Endodermal cell (in vitro differentiated cells): ENCODE measurements around the gene SLC7A8. TPM values are rescaled to one million over a fixed set of nuclear protein-coding genes. Genes with fewer than 3 reads are reported as not detected.

Source experiments
- DNase-seq: peaks from one replicate; pipeline ENCODE4 v3.0.0-alpha.2; 2017
- H3K27ac ChIP-seq: 2 replicates; pipeline ENCODE4 v1.5.1; 2013; ENCODE audit warnings: mild to moderate bottlenecking, low read depth, low read length, moderate library complexity
- H3K27me3 ChIP-seq: 2 replicates; pipeline ENCODE4 v1.6.1; 2013; ENCODE audit warnings: mild to moderate bottlenecking, low read length, moderate library complexity; ENCODE audit not compliant: insufficient read depth, control insufficient read depth, poor library complexity, severe bottlenecking
- H3K36me3 ChIP-seq: 2 replicates; pipeline ENCODE4 v1.7.0; 2013; ENCODE audit warnings: mild to moderate bottlenecking, low read length, moderate library complexity; ENCODE audit not compliant: control insufficient read depth, insufficient read depth
- H3K4me1 ChIP-seq: one replicate; pipeline ENCODE4 v1.7.0; 2013; ENCODE audit warnings: low read length; ENCODE audit not compliant: control insufficient read depth, insufficient read depth
- H3K4me3 ChIP-seq: 2 replicates; pipeline ENCODE4 v1.5.1; 2013; ENCODE audit warnings: mild to moderate bottlenecking, low read length, moderate library complexity
- H3K9ac ChIP-seq: 2 replicates; pipeline ENCODE4 v1.6.1; 2013; ENCODE audit warnings: mild to moderate bottlenecking, low read length, moderate library complexity; ENCODE audit not compliant: poor library complexity, severe bottlenecking; ENCODE audit errors: extremely low read depth
- H3K9me3 ChIP-seq: 2 replicates; pipeline ENCODE4 v1.6.1; 2013; ENCODE audit warnings: mild to moderate bottlenecking, low read length, moderate library complexity; ENCODE audit not compliant: control insufficient read depth
- H3K27ac Mint-ChIP-seq: 2 replicates; pipeline ENCODE4 v1.8.0; 2020; ENCODE audit warnings: mixed read lengths
- H3K27me3 Mint-ChIP-seq: 2 replicates; pipeline ENCODE4 v1.8.0; 2021; ENCODE audit warnings: mild to moderate bottlenecking, mixed read lengths; ENCODE audit not compliant: insufficient read depth
- H3K36me3 Mint-ChIP-seq: 2 replicates; pipeline ENCODE4 v1.8.0; 2020; ENCODE audit warnings: low read depth, mixed read lengths
- H3K4me1 Mint-ChIP-seq: 2 replicates; pipeline ENCODE4 v1.8.0; 2020; ENCODE audit warnings: mixed read lengths
- H3K4me3 Mint-ChIP-seq: 2 replicates; pipeline ENCODE4 v1.8.0; 2020; ENCODE audit warnings: mild to moderate bottlenecking, moderate library complexity, mixed read lengths
- H3K9me3 Mint-ChIP-seq: 2 replicates; pipeline ENCODE4 v1.8.0; 2020; ENCODE audit warnings: mild to moderate bottlenecking, mixed read lengths
- CTCF ChIP-seq: fragments of 200-600 bp; sonication (generic); conservative IDR thresholded peaks from 2 replicates; pipeline ENCODE4 v1.5.0; 2021; ENCODE audit warnings: antibody characterized with exemption, mild to moderate bottlenecking
- WGBS, 2 experiments: methylation state at CpG; one replicate each; pipeline versions ENCODE4 v1.1.5 to v1.1.7; 2013; ENCODE audit warnings: missing lambda C conversion rate in 2 of 2, mixed read lengths in 1 of 2; ENCODE audit not compliant: insufficient coverage in 1 of 2, insufficient read length in 1 of 2; 5-methylcytosine and 5-hydroxymethylcytosine counted together
- total RNA-seq, 2 donors: library from RNA; stranded (reverse); fragmentation: NEBNext Ultra II Directional in 1 of 2; extraction: Animal tissue kit (Norgen Biotek cat#: 25700) in 1 of 2; gene quantifications; 2 replicates in 1 of 2; 3 replicates in 1 of 2; pipeline ENCODE4 v1.2.1, GENCODE V29; 2021

SLC7A8 gene
- total RNA-seq, 2 donors from 2014 or later, result 47.6 to 48.9 TPM

- Mint-ChIP-seq H3K4me1 (peaks cover 37% of the 10 kb centered on the region), H3K4me3 (no peak overlapping the region), H3K9me3 (no peaks in the 10 kb centered on the region), H3K27ac (no peak overlapping the region), H3K36me3 (no peaks in the 10 kb centered on the region), H3K27me3 (peaks cover 18% of the 10 kb centered on the region)
- peak; percentile 33 for TF ChIP-seq CTCF
- H3K4me3 ChIP-seq, result no peak overlapping the region
- H3K36me3 ChIP-seq, result no peaks in the 10 kb centered on the region
- H3K9ac ChIP-seq, result no peak overlapping the region
- DNase-seq, result peak; percentile 42
- H3K4me1 ChIP-seq, result peaks cover 4% of the 10 kb centered on the region
- H3K27me3 ChIP-seq, result peaks cover 17% of the 10 kb centered on the region
- H3K9me3 ChIP-seq, result no peaks in the 10 kb centered on the region
- 73% methylated on average over 3 of the region's 4 CpGs; no CpG with 5 or more reads in 1 of the 2 experiments for WGBS, 2 experiments
- no peak overlapping the region for H3K27ac ChIP-seq
Measured at GRCh38 chr14:23114669-23115038, 68.8 kb downstream of the SLC7A8 start.

- Histone ChIP-seq H3K27ac (no peak overlapping the region), H3K36me3 (no peaks in the 10 kb centered on the region), H3K4me3 (no peak overlapping the region), H3K9me3 (no peaks in the 10 kb centered on the region), H3K4me1 (no peaks in the 10 kb centered on the region), H3K27me3 (peaks cover 18% of the 10 kb centered on the region), H3K9ac (no peak overlapping the region)
- 83% methylated on average over 1 to 5 of the region's 5 CpGs for WGBS, 2 experiments
- H3K27me3 Mint-ChIP-seq, result peaks cover 18% of the 10 kb centered on the region
- TF ChIP-seq CTCF, result no peak
- DNase-seq, result peak; percentile 39
- no peak overlapping the region for H3K27ac Mint-ChIP-seq
- peaks cover 32% of the 10 kb centered on the region for H3K4me1 Mint-ChIP-seq
- H3K36me3 Mint-ChIP-seq, result no peaks in the 10 kb centered on the region
- H3K4me3 Mint-ChIP-seq, result no peak overlapping the region
- peaks cover 2% of the 10 kb centered on the region for H3K9me3 Mint-ChIP-seq
Measured at GRCh38 chr14:23114120-23114458, 69.4 kb downstream of the SLC7A8 start.

- Histone ChIP-seq H3K9me3 (no peaks in the 10 kb centered on the region), H3K27ac (no peak overlapping the region), H3K36me3 (no peaks in the 10 kb centered on the region), H3K9ac (no peak overlapping the region), H3K4me1 (no peaks in the 10 kb centered on the region), H3K4me3 (no peak overlapping the region), H3K27me3 (peaks cover 18% of the 10 kb centered on the region)
- H3K4me3 Mint-ChIP-seq, result no peak overlapping the region
- WGBS, 2 experiments, result 77 to 90% methylated on average over 4 to 9 of the region's 10 CpGs
- peaks cover 18% of the 10 kb centered on the region for H3K27me3 Mint-ChIP-seq
- peaks cover 31% of the 10 kb centered on the region for H3K4me1 Mint-ChIP-seq
- TF ChIP-seq CTCF, result no peak
- peaks cover 5% of the 10 kb centered on the region for H3K9me3 Mint-ChIP-seq
- no peaks in the 10 kb centered on the region for H3K36me3 Mint-ChIP-seq
- no peak for DNase-seq
- no peak overlapping the region for H3K27ac Mint-ChIP-seq
Measured at GRCh38 chr14:23113431-23114119, 69.9 kb downstream of the SLC7A8 start.
